SK-N-SH (cell line): Measurements from ENCODE around the gene KCNC4.

Source experiments
- CTCF ChIP-seq: fragments of 200-600 bp; sonication (generic); IDR thresholded peaks from 2 replicates; pipeline ENCODE4 v1.6.1; 2017; ENCODE audit warnings: antibody characterized with exemption, mild to moderate bottlenecking, moderate library complexity
- FOXM1 ChIP-seq: IDR thresholded peaks from 2 replicates; pipeline ENCODE4 v1.4.0; 2012; ENCODE audit warnings: low read depth, mild to moderate bottlenecking
- MXI1 ChIP-seq: IDR thresholded peaks from 2 replicates; pipeline ENCODE4 v1.6.1; 2012; ENCODE audit warnings: mild to moderate bottlenecking, low read depth, low read length, improper control_type of control experiment
- RCOR1 ChIP-seq: fragments of 150-350 bp; IDR thresholded peaks from 2 replicates; pipeline ENCODE4 v1.6.1; 2017; ENCODE audit warnings: antibody characterized with exemption, low read length
- SMC3 ChIP-seq: IDR thresholded peaks from 2 replicates; pipeline ENCODE4 v1.6.1; 2012; ENCODE audit warnings: low read depth, low read length, improper control_type of control experiment
- TAF1 ChIP-seq: IDR thresholded peaks from 2 replicates; pipeline ENCODE4 v1.6.1; 2012; ENCODE audit warnings: low read depth, mild to moderate bottlenecking, low read length, moderate library complexity, borderline replicate concordance
- TCF12 ChIP-seq: IDR thresholded peaks from 2 replicates; pipeline ENCODE4 v1.4.0; 2012
- USF2 ChIP-seq: fragments of 150-350 bp; IDR thresholded peaks from 2 replicates; pipeline ENCODE4 v1.6.1; 2017; ENCODE audit warnings: antibody characterized with exemption, low read length, low read depth, borderline replicate concordance
- YY1 ChIP-seq: IDR thresholded peaks from 2 replicates; pipeline ENCODE4 v1.4.0; 2012; ENCODE audit warnings: low read depth, mild to moderate bottlenecking

- TF ChIP-seq TAF1 (no peak), CTCF (no peak), RCOR1 (no peak; the same call in 1 of the 2 replicates), FOXM1 (no peak), MXI1 (no peak), USF2 (no peak), SMC3 (no peak), TCF12 (no peak), YY1 (no peak)
These were observed 39.9 kb downstream of the KCNC4 start for GRCh38 chr1:110250008-110250407.
